ENCODE results near the gene DKKL1.
"Not testable (repeated sequence)": the region's sequence is repeated elsewhere in the genome, so short reads cannot be mapped to it uniquely, and the experiment has no call there.

DKKL1 gene

GRCh38 chr19:49362048-49362928 lies 1.4 kb upstream of the DKKL1 start, which contains the start of gene TEAD2:
TSS of gene TEAD2 (minus strand) at chr19:49362416. CDS start at chr19:49360075, 2,341 bp downstream.
- DNase-seq (ENCODE audit: low spot score) = no peak

GRCh38 chr19:49362929-49363267 lies 779 bp upstream of the DKKL1 start:
- no peak for DNase-seq (ENCODE audit: low spot score)

GRCh38 chr19:49364083-49364737 lies 533 bp downstream of the DKKL1 start:
- no peak for DNase-seq (ENCODE audit: low spot score)

GRCh38 chr19:49366110-49366509 lies 2.4 kb downstream of the DKKL1 start:
- no peak for DNase-seq (ENCODE audit: low spot score)

- no peak for DNase-seq (ENCODE audit: low spot score)
These were observed 5.2 kb downstream of the DKKL1 start for GRCh38 chr19:49368711-49369358.

- DNase-seq (ENCODE audit: low spot score) = no peak
These were observed 7.5 kb downstream of the DKKL1 start for GRCh38 chr19:49371184-49371583.

GRCh38 chr19:49373174-49373573 lies 9.5 kb downstream of the DKKL1 start:
- not testable (repeated sequence) for DNase-seq (ENCODE audit: low spot score)

- no peak for DNase-seq (ENCODE audit: low spot score)
These were observed 11.2 kb downstream of the DKKL1 start for GRCh38 chr19:49374665-49375434.

- no peak for DNase-seq (ENCODE audit: low spot score)
These were observed 14.8 kb downstream of the DKKL1 start for GRCh38 chr19:49378512-49378911.

GRCh38 chr19:49380391-49380790 lies 16.7 kb downstream of the DKKL1 start:
- DNase-seq (ENCODE audit: low spot score) = no peak

- DNase-seq (ENCODE audit: low spot score) = no peak
These were observed 19.0 kb downstream of the DKKL1 start for GRCh38 chr19:49382639-49383038.

- no peak for DNase-seq (ENCODE audit: low spot score)
These were observed 19.9 kb downstream of the DKKL1 start for GRCh38 chr19:49383599-49383998.

- DNase-seq (ENCODE audit: low spot score) = peak; percentile 70
These were observed 24.3 kb downstream of the DKKL1 start, which contains the start of gene KASH5 for GRCh38 chr19:49387936-49388372. TSS of gene KASH5 (plus strand) at chr19:49388249. CDS start at chr19:49390884, 2,635 bp downstream.

- no peak for DNase-seq (ENCODE audit: low spot score)
These were observed 25.7 kb downstream of the DKKL1 start for GRCh38 chr19:49389406-49389805.

- no peak for DNase-seq (ENCODE audit: low spot score)
These were observed 26.7 kb downstream of the DKKL1 start for GRCh38 chr19:49390131-49390928.

- peak; percentile 20 for DNase-seq (ENCODE audit: low spot score)
These were observed 27.3 kb downstream of the DKKL1 start for GRCh38 chr19:49390929-49391359.

- DNase-seq (ENCODE audit: low spot score) = peak; percentile 68
These were observed 28.1 kb downstream of the DKKL1 start for GRCh38 chr19:49391581-49392399.

- no peak for DNase-seq (ENCODE audit: low spot score)
These were observed 30.2 kb downstream of the DKKL1 start for GRCh38 chr19:49393881-49394280.

- no peak for DNase-seq (ENCODE audit: low spot score)
These were observed 32.1 kb downstream of the DKKL1 start for GRCh38 chr19:49395581-49396407.
